ENCODE measurements around the gene C2CD4D. TPM values are rescaled to one million over a fixed set of nuclear protein-coding genes. Genes with fewer than 3 reads are reported as not detected.
"Not testable (repeated sequence)": the region's sequence is repeated elsewhere in the genome, so short reads cannot be mapped to it uniquely, and the experiment has no call there.

The C2CD4D gene
- total RNA-seq (under 1 TPM in 3 of 4 donors, not detected in 1; 0.11 to 0.21 (median 0.17) TPM), polyA plus RNA-seq (0.05 TPM)
- long read RNA-seq, donor 1: 0 reads
- long read RNA-seq, donor 2: 0 reads
- long read RNA-seq, donor 3: 0 reads
- long read RNA-seq, donor 4, partial matches to known transcripts: 2 of 2 reads
- long read RNA-seq, donor 4, other reads (novel, unspliced or antisense): 0 of 2 reads

DNA sequence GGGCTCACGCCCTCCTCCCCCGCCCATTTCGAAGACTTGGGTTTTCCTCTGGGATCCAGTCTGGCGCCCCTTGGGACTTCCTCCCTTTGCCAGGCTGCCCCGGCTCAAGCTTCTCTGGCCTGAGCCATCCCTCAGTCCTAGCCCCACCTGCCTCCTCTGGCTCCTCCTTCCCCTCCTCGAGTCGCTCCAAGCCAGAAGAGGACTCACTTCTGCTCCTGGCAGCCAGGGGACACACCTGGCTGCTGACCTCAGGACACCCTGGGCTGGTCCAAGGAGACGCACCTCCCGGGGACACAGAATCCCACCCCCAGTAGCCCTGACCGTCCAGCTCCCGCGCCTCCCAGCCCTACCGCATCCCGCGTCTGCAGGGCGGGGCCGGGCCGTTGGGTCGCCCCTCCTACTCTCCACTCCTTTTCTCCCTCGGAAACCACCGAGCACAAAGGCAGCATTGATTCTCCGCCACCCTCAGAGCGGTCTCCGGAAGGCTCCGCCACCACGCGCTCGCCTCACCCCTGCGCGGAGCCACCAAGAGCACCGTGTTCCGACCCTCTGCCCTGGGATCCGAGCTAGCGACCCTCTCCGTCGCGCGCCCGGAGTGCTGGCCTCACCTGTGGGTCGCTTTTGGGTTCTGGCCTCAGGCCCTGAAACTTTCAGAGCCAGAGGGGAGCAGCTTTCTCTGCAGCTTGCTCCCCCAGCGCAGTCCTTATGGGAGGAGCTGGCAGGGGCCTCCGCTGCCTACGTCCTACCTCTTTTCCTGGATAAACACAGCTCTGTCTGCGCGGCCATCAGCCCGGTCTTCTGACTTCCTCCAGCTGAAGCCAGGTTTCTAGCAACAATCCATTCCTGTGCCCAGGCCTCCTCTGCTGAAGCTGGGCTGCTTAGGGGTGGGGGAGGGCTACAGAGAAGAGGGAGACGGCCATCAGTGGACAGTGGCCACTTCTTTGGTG lies at the start of gene C2CD4D:
C2CD4D (minus strand) TSS at position 364 of the 947 bp plus-strand sequence. CDS start 831 bp downstream, outside the sequence.
- Histone ChIP-seq H3K27me3 (ENCODE audit: control insufficient read depth, insufficient read depth) (no peaks in the 10 kb centered on the region), H3K27ac (ENCODE audit: low read length) (no peak within 1 kb of the TSS), H3K4me3 (ENCODE audit: low read length) (peak within 1 kb of the TSS; percentile 53), H3K4me1 (ENCODE audit: control insufficient read depth, insufficient read depth, low read length) (no peaks in the 10 kb centered on the region), H3K9me3 (ENCODE audit: control insufficient read depth, low read length) (no peaks in the 10 kb centered on the region)
- ATAC-seq (peak; percentile 79 to 84), DNase-seq (peak; percentile 62 to 87 (median 85))
- WGBS: 4% methylated on average over 47 of the region's 47 CpGs
- intact Hi-C loops (cut with DNase I): loop anchor here in 2 of 4 donors (10.0 kb wide), 1 partner anchor 245 kb away; no protein-coding TSS in a partner anchor

DNA sequence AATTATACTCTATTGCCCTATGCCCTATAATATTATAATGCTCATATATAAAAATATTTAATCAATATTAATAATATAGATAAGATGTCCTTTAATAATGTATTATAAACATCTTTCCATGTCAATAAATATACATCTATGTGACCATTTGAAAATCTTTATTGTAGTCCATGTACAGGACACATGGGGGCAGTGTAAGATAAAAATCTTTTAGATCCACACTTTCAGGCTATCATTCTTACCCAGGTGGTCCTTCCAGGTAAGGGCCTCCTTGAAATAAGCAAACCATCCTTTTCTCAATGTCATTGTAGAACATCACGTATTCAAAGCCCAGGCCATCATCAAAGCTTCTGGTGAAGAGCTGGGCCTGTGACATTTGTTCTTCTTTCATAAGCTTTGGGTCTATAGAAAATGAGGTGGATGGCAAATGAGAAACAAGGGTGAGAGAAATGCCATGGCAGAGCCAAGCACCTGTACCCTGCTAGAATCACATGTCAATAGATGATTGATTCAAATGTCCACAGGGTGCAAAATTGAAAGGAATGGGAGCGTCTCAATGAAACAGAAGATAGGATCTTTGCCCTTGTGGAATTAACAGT lies 49.5 kb upstream of the C2CD4D start:
- Histone ChIP-seq H3K4me3 (ENCODE audit: low read length) (no peak overlapping the region), H3K4me1 (ENCODE audit: control insufficient read depth, insufficient read depth, low read length) (no peaks in the 10 kb centered on the region), H3K9me3 (ENCODE audit: control insufficient read depth, low read length) (no peaks in the 10 kb centered on the region), H3K27me3 (ENCODE audit: control insufficient read depth, insufficient read depth) (no peaks in the 10 kb centered on the region), H3K27ac (ENCODE audit: low read length) (no peak overlapping the region)
- DNase-seq (no peak), ATAC-seq (no peak)
- intact Hi-C loops (cut with DNase I): no loop called here
- 97% methylated on average over 2 of the region's 2 CpGs for WGBS

- no peak overlapping the region for H3K27ac ChIP-seq (ENCODE audit: low read length)
- 84% methylated on average over 1 of the region's 1 CpG for WGBS
- no peaks in the 10 kb centered on the region for H3K9me3 ChIP-seq (ENCODE audit: control insufficient read depth, low read length)
- no peak for ATAC-seq
- no peaks in the 10 kb centered on the region for H3K27me3 ChIP-seq (ENCODE audit: control insufficient read depth, insufficient read depth)
- intact Hi-C loops (cut with DNase I): no loop called here
- DNase-seq: no peak
- H3K4me1 ChIP-seq (ENCODE audit: control insufficient read depth, insufficient read depth, low read length): no peaks in the 10 kb centered on the region
- no peak overlapping the region for H3K4me3 ChIP-seq (ENCODE audit: low read length)
Observed at GRCh38 chr1:151887028-151887427, 47.4 kb upstream of the C2CD4D start.

GRCh38 chr1:151885479-151885878 lies 45.9 kb upstream of the C2CD4D start:
- H3K4me1 ChIP-seq (ENCODE audit: control insufficient read depth, insufficient read depth, low read length): no peaks in the 10 kb centered on the region
- intact Hi-C loops (cut with DNase I): no loop called here
- DNase-seq (no peak), ATAC-seq (no peak)
- H3K27me3 ChIP-seq (ENCODE audit: control insufficient read depth, insufficient read depth): no peaks in the 10 kb centered on the region
- WGBS: 89% methylated on average over 1 of the region's 1 CpG
- no peak overlapping the region for H3K4me3 ChIP-seq (ENCODE audit: low read length)
- no peaks in the 10 kb centered on the region for H3K9me3 ChIP-seq (ENCODE audit: control insufficient read depth, low read length)
- no peak overlapping the region for H3K27ac ChIP-seq (ENCODE audit: low read length)

DNA sequence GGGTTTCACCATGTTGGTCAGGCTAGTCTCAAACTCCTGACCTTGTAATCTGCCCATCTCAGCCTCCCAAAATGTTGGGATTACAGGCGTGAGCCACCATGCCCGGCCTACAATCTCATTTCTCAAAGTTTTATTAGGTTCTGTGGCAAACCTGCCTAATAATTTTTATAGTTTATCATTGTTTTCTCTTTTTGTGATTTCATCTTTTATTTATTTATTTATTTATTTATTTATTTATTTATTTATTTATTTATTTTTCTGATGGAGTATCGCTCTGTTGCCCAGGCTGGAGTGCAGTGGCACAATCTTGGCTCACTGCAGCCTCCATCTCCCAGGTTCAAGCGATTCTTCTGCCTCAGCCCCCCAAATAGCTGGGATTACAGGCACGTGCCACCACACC lies 45.3 kb upstream of the C2CD4D start:
- WGBS: 96% methylated on average over 5 of the region's 5 CpGs
- DNase-seq; H3K9me3 ChIP-seq (ENCODE audit: control insufficient read depth, low read length); intact Hi-C loops (cut with DNase I); H3K27me3 ChIP-seq (ENCODE audit: control insufficient read depth, insufficient read depth); H3K4me3 ChIP-seq (ENCODE audit: low read length); H3K4me1 ChIP-seq (ENCODE audit: control insufficient read depth, insufficient read depth, low read length); H3K27ac ChIP-seq (ENCODE audit: low read length); ATAC-seq: not testable (repeated sequence)

DNA sequence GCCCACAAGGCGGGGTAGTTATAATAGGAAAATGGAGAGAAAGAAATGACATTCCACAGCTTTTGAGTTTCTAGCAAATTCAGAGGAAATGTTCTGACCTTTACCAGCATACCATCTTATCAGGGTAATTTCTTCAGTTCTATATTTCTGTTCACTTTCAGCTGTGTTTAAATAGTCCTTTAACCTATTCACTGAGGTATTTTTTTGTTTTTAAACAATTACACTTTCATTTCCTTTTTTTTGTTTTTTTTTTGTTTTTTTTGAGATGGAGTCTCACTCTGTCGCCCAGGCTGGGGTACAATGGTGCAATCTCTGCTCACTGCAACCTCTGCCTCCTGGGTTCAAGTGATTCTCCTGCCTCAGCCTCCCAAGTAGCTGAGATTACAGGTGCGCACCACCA lies 44.8 kb upstream of the C2CD4D start:
- H3K4me1 ChIP-seq (ENCODE audit: control insufficient read depth, insufficient read depth, low read length); ATAC-seq; H3K4me3 ChIP-seq (ENCODE audit: low read length); H3K27ac ChIP-seq (ENCODE audit: low read length); DNase-seq; intact Hi-C loops (cut with DNase I); H3K9me3 ChIP-seq (ENCODE audit: control insufficient read depth, low read length); H3K27me3 ChIP-seq (ENCODE audit: control insufficient read depth, insufficient read depth): not testable (repeated sequence)
- 93% methylated on average over 3 of the region's 3 CpGs for WGBS

DNA sequence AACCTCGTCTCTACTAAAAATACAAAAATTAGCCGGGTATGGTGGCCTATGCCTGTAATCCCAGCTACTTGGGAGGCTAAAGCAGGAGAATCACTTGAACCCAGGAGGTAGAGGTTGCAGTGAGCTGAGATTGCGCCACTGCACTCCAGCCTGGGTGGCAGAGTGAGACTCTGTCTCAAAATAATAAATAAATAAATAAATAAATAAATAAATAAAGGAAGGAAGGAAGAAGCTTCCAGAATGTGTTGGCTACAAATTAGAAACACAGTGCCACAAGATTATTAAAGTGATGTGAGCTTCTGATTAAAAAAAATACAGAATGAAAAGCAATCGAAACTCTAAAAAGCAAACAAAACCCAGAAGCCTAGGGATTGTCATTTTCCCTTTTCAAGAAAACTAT lies 44.3 kb upstream of the C2CD4D start:
- H3K27ac ChIP-seq (ENCODE audit: low read length); H3K27me3 ChIP-seq (ENCODE audit: control insufficient read depth, insufficient read depth); intact Hi-C loops (cut with DNase I); H3K9me3 ChIP-seq (ENCODE audit: control insufficient read depth, low read length); H3K4me1 ChIP-seq (ENCODE audit: control insufficient read depth, insufficient read depth, low read length); ATAC-seq; H3K4me3 ChIP-seq (ENCODE audit: low read length); DNase-seq: not testable (repeated sequence)
- 88% methylated on average over 4 of the region's 4 CpGs for WGBS

- intact Hi-C loops (cut with DNase I); H3K4me1 ChIP-seq (ENCODE audit: control insufficient read depth, insufficient read depth, low read length); H3K27me3 ChIP-seq (ENCODE audit: control insufficient read depth, insufficient read depth); H3K27ac ChIP-seq (ENCODE audit: low read length); H3K9me3 ChIP-seq (ENCODE audit: control insufficient read depth, low read length); ATAC-seq; H3K4me3 ChIP-seq (ENCODE audit: low read length); DNase-seq: not testable (repeated sequence)
- 91% methylated on average over 5 of the region's 5 CpGs for WGBS
Observed at GRCh38 chr1:151882918-151883317, 43.3 kb upstream of the C2CD4D start.

DNA sequence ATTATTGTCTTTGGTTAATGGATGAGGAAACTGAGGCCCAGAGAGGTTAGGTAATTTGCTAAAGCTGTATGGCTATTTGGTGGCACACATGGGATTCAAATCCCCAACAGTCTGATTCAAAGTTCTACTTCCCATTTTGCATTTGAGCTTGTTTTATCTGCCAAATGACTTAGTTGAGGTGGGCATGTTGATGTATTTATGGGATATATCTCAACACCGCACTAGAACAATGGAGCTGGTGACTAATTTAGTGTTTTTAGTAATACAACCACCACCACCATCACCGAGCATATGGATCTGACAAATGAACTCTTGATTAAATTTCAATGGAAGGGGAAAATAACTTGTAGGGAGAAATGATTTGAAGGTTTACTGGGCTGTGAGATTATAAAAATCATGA lies 42.8 kb upstream of the C2CD4D start:
- WGBS: 96% methylated on average over 2 of the region's 2 CpGs
- no peak for ATAC-seq
- no peaks in the 10 kb centered on the region for H3K4me1 ChIP-seq (ENCODE audit: control insufficient read depth, insufficient read depth, low read length)

GRCh38 chr1:151881479-151881878 lies 41.9 kb upstream of the C2CD4D start:
- Histone ChIP-seq H3K9me3 (ENCODE audit: control insufficient read depth, low read length) (no peaks in the 10 kb centered on the region), H3K27me3 (ENCODE audit: control insufficient read depth, insufficient read depth) (no peaks in the 10 kb centered on the region), H3K4me1 (ENCODE audit: control insufficient read depth, insufficient read depth, low read length) (no peaks in the 10 kb centered on the region), H3K4me3 (ENCODE audit: low read length) (no peak overlapping the region), H3K27ac (ENCODE audit: low read length) (no peak overlapping the region)
- intact Hi-C loops (cut with DNase I): no loop called here
- WGBS: 57% methylated on average over 2 of the region's 2 CpGs
- no peak for ATAC-seq
- no peak for DNase-seq

More for the DNA sequence above, 42.8 kb upstream of the C2CD4D start:
- H3K4me3 ChIP-seq (ENCODE audit: low read length): no peak overlapping the region
- no peaks in the 10 kb centered on the region for H3K9me3 ChIP-seq (ENCODE audit: control insufficient read depth, low read length)
- intact Hi-C loops (cut with DNase I): no loop called here
- no peak overlapping the region for H3K27ac ChIP-seq (ENCODE audit: low read length)
- H3K27me3 ChIP-seq (ENCODE audit: control insufficient read depth, insufficient read depth): no peaks in the 10 kb centered on the region
- no peak for DNase-seq
